ENCODE results near the gene ORAI3. TPM values are rescaled to one million over a fixed set of nuclear protein-coding genes. Genes with fewer than 3 reads are reported as not detected.

ORAI3 gene
- total and polyA plus RNA-seq, 2 of the 13 experiments (the other 11 are each of a cell fraction or from before 2014, with no cell fraction given), result 11.4 to 32.0 TPM

- TF ChIP-seq SP2 (CRISPR knock-in tag; IDR thresholded peaks at IDR 0.05) (peak; percentile 48; the same call in 1 of the 2 replicates), KDM5A (IDR thresholded peaks at IDR 0.05; ENCODE audit: borderline replicate concordance, low read length) (0 out of 2 replicates have a peak, but pooled peaks have one; percentile 13), HNRNPUL1 (IDR thresholded peaks at IDR 0.05; ENCODE audit: low read depth, low read length) (no peak), DMTF1 (CRISPR knock-in tag; IDR thresholded peaks at IDR 0.05) (peak; percentile 77; the same call in 1 of the 2 replicates), SAP130 (CRISPR knock-in tag; IDR thresholded peaks at IDR 0.05; ENCODE audit: low read depth) (peak; percentile 99), NR0B2 (CRISPR knock-in tag; IDR thresholded peaks at IDR 0.05) (peak; percentile 19; the same call in 1 of the 2 replicates), ZNF138 (CRISPR knock-in tag; IDR thresholded peaks at IDR 0.05; ENCODE audit: low read depth) (peak; percentile 83), ZNF230 (CRISPR knock-in tag; IDR thresholded peaks at IDR 0.05) (peak; percentile 87), ZNF180 (CRISPR knock-in tag; IDR thresholded peaks at IDR 0.05; ENCODE audit: borderline replicate concordance, low read depth) (no peak), PRPF4 (IDR thresholded peaks at IDR 0.05; ENCODE audit: low read depth, low read length, poor library complexity, severe bottlenecking) (no peak), MED13 (CRISPR knock-in tag; IDR thresholded peaks at IDR 0.05) (no peak), ZBTB7B (CRISPR knock-in tag; IDR thresholded peaks at IDR 0.05) (peak; percentile 84), HNF4A (CRISPR knock-in tag; IDR thresholded peaks at IDR 0.05) (peak; percentile 74), MNT (IDR thresholded peaks at IDR 0.05) (peak; percentile 50; the same call in 1 of the 2 replicates), ZNF772 (CRISPR knock-in tag; IDR thresholded peaks at IDR 0.05) (peak; percentile 99; the same call in 1 of the 2 replicates), RFX1 (IDR thresholded peaks at IDR 0.05) (no peak), ZNF205 (CRISPR knock-in tag; IDR thresholded peaks at IDR 0.05) (peak; percentile 85; the same call in 1 of the 2 replicates), MAF1 (CRISPR knock-in tag; IDR thresholded peaks at IDR 0.05; ENCODE audit: borderline replicate concordance) (0 out of 2 replicates have a peak, but pooled peaks have one; percentile 58), KDM4B (CRISPR knock-in tag; IDR thresholded peaks at IDR 0.05) (peak; percentile 84), THAP11 (CRISPR knock-in tag; IDR thresholded peaks at IDR 0.05) (peak; percentile 88), ZNF20 (CRISPR knock-in tag; IDR thresholded peaks at IDR 0.05) (no peak), POGZ (CRISPR knock-in tag; IDR thresholded peaks at IDR 0.05) (peak; percentile 71), ZKSCAN8 (CRISPR knock-in tag; IDR thresholded peaks at IDR 0.05; ENCODE audit: borderline replicate concordance) (peak; percentile 88), DRAP1 (CRISPR knock-in tag; IDR thresholded peaks at IDR 0.05) (peak; percentile 97), KLF16 (CRISPR knock-in tag; IDR thresholded peaks at IDR 0.05) (peak in 1 of 2 experiments; percentile 88; a peak in 2 of 4 replicates), ZNF431 (CRISPR knock-in tag; IDR thresholded peaks at IDR 0.05; ENCODE audit: borderline replicate concordance, low read depth) (no peak; the same call in 1 of the 2 replicates)
These were observed 1.0 kb downstream of the ORAI3 start (continued) for GRCh38 chr16:30949650-30950515.
